ENCODE measurements around the gene PLCB1. TPM values are rescaled to one million over a fixed set of nuclear protein-coding genes. Genes with fewer than 3 reads are reported as not detected.

PLCB1 gene
- total RNA-seq, 4 donors from 2014 or later = 13.5 to 110 (median 30.4) TPM

DNA sequence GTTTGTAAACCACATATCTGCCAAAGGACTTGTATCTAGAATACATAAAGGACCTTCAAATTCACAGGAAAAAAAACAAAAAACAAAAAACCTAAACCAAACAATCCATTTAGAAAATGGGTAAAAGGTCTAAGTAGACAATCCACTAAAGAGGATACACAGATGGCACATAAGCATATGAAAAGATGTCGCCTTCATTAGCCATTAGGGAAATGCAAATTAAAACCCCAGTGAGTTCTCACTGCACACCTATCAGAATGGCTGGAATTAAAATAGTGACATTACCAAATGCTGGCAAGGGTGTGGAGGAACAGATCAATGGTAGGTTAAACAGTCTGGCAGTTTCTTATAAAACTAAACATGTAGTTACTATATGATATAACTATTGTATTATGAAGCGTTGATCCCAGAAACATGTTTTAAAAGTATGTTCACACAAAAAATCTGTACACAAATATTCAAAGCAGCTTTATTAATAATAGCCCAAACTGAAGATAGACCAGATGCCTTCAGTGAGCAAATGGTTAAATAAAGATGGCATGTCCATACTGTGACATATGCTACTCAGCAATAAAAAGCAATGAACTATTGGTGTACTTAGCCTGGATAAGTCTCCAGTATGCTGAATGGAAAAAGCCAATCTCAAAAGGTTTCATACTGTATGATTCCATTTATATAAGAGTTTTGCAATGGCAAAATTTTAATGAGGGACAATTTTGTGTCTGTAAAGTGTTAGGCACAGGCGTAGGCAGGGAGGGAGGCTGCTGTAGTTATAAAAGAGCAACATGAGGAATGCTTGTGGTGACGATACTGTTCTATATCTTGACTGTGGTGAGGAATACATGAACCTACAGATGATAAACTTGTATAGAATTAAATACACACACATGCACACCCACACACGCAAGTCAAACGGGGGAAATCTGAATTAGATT, 43.9 kb downstream of the PLCB1 start:
- Histone ChIP-seq H3K36me3 (no peaks in the 10 kb centered on the region), H3K4me3 (no peak overlapping the region), H3K4me1 (no peaks in the 10 kb centered on the region), H3K27ac (no peak overlapping the region), H3K9me3 (no peaks in the 10 kb centered on the region), H3K27me3 (no peaks in the 10 kb centered on the region)
- intact Hi-C loops (cut with DNase I; ENCODE audit: low total_unique reads) = no loop called here
- no peak for DNase-seq
- TF ChIP-seq, protein P1, sequence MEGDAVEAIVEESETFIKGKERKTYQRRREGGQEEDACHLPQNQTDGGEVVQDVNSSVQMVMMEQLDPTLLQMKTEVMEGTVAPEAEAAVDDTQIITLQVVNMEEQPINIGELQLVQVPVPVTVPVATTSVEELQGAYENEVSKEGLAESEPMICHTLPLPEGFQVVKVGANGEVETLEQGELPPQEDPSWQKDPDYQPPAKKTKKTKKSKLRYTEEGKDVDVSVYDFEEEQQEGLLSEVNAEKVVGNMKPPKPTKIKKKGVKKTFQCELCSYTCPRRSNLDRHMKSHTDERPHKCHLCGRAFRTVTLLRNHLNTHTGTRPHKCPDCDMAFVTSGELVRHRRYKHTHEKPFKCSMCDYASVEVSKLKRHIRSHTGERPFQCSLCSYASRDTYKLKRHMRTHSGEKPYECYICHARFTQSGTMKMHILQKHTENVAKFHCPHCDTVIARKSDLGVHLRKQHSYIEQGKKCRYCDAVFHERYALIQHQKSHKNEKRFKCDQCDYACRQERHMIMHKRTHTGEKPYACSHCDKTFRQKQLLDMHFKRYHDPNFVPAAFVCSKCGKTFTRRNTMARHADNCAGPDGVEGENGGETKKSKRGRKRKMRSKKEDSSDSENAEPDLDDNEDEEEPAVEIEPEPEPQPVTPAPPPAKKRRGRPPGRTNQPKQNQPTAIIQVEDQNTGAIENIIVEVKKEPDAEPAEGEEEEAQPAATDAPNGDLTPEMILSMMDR (IDR thresholded peaks at IDR 0.05) = no peak
- TF ChIP-seq POLR2A (IDR thresholded peaks at IDR 0.05) = no peak

GRCh38 chr20:8183526-8183925, 51.5 kb downstream of the PLCB1 start:
- no peak for DNase-seq
- TF ChIP-seq POLR2A (IDR thresholded peaks at IDR 0.05) = no peak
- TF ChIP-seq, protein P1 (IDR thresholded peaks at IDR 0.05) = no peak
- H3K9me3 ChIP-seq = no peaks in the 10 kb centered on the region
- intact Hi-C loops (cut with DNase I; ENCODE audit: low total_unique reads) = no loop called here
- no peaks in the 10 kb centered on the region for H3K27me3 ChIP-seq
- no peak overlapping the region for H3K4me3 ChIP-seq
- H3K36me3 ChIP-seq = no peaks in the 10 kb centered on the region
- H3K4me1 ChIP-seq = no peaks in the 10 kb centered on the region
- no peak overlapping the region for H3K27ac ChIP-seq

GRCh38 chr20:8187740-8188139, 55.7 kb downstream of the PLCB1 start:
- intact Hi-C loops (cut with DNase I; ENCODE audit: low total_unique reads) = no loop called here
- H3K9me3 ChIP-seq = no peaks in the 10 kb centered on the region
- no peaks in the 10 kb centered on the region for H3K36me3 ChIP-seq
- H3K27ac ChIP-seq = no peak overlapping the region
- H3K4me3 ChIP-seq = no peak overlapping the region
- H3K27me3 ChIP-seq = no peaks in the 10 kb centered on the region
- TF ChIP-seq, protein P1 (IDR thresholded peaks at IDR 0.05) = no peak
- TF ChIP-seq POLR2A (IDR thresholded peaks at IDR 0.05) = no peak
- DNase-seq = no peak
- H3K4me1 ChIP-seq = no peaks in the 10 kb centered on the region

GRCh38 chr20:8190043-8190880, 58.2 kb downstream of the PLCB1 start:
- no peak overlapping the region for H3K27ac ChIP-seq

More at GRCh38 chr20:8190043-8190880, 58.2 kb downstream of the PLCB1 start:
- Histone ChIP-seq H3K27me3 (no peaks in the 10 kb centered on the region), H3K9me3 (no peaks in the 10 kb centered on the region), H3K4me1 (no peaks in the 10 kb centered on the region), H3K36me3 (no peaks in the 10 kb centered on the region), H3K4me3 (no peak overlapping the region)
- TF ChIP-seq, protein P1 (IDR thresholded peaks at IDR 0.05) = no peak
- DNase-seq = no peak
- intact Hi-C loops (cut with DNase I; ENCODE audit: low total_unique reads) = no loop called here

Measured in uterus (tissue), 4 donors.